ENCODE data around the gene LRRC63. TPM values are rescaled to one million over a fixed set of nuclear protein-coding genes. Genes with fewer than 3 reads are reported as not detected.
"Not testable (repeated sequence)": the region's sequence is repeated elsewhere in the genome, so short reads cannot be mapped to it uniquely, and the experiment has no call there.

LRRC63 gene
- total RNA-seq, 1 donor from 2014 or later, result 0.37 TPM

DNA sequence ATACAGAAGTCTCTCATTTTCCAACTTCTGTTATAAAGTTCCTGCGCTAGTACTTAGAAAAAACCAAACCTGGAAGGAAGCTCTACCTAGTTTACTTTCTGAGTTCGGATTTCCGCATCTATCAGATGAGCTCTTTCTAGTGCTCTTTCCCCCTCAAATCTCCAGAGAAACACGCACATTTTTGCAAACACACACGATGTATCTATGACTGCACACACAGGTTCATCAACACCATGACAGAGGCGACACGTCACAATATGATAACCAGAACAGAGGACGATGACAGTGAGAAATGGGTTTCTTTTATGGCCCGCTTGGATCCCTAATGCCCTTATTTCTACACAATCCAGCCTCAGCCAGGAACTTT is 629 bp upstream of the LRRC63 start:
- Mint-ChIP-seq H3K9me3 (peaks cover under 1% of the 10 kb centered on the region), H3K36me3 (ENCODE audit: low read depth) (peaks cover under 1% of the 10 kb centered on the region)
- no peak for DNase-seq (ENCODE audit: low read depth, low spot score)

GRCh38 chr13:46213242-46213641 is 1.5 kb downstream of the LRRC63 start:
- DNase-seq (ENCODE audit: low read depth, low spot score), result no peak
- Mint-ChIP-seq H3K27ac (ENCODE audit: unreplicated experiment) (no peak overlapping the region), H3K9me3 (peaks cover 3% of the 10 kb centered on the region), H3K36me3 (ENCODE audit: low read depth) (peaks cover 12% of the 10 kb centered on the region), H3K4me1 (peaks cover 23% of the 10 kb centered on the region), H3K27me3 (ENCODE audit: low read depth) (peaks cover 4% of the 10 kb centered on the region), H3K4me3 (no peak overlapping the region)
- TF ChIP-seq, protein P1, sequence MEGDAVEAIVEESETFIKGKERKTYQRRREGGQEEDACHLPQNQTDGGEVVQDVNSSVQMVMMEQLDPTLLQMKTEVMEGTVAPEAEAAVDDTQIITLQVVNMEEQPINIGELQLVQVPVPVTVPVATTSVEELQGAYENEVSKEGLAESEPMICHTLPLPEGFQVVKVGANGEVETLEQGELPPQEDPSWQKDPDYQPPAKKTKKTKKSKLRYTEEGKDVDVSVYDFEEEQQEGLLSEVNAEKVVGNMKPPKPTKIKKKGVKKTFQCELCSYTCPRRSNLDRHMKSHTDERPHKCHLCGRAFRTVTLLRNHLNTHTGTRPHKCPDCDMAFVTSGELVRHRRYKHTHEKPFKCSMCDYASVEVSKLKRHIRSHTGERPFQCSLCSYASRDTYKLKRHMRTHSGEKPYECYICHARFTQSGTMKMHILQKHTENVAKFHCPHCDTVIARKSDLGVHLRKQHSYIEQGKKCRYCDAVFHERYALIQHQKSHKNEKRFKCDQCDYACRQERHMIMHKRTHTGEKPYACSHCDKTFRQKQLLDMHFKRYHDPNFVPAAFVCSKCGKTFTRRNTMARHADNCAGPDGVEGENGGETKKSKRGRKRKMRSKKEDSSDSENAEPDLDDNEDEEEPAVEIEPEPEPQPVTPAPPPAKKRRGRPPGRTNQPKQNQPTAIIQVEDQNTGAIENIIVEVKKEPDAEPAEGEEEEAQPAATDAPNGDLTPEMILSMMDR (conservative IDR thresholded peaks at IDR 0.05), result no peak

More for the DNA sequence above, 629 bp upstream of the LRRC63 start:
- peak overlapping the region; percentile 85 for H3K4me3 Mint-ChIP-seq
- peak overlapping the region; percentile 9 for H3K27ac Mint-ChIP-seq (ENCODE audit: unreplicated experiment)
- H3K27me3 Mint-ChIP-seq (ENCODE audit: low read depth), result peaks cover 4% of the 10 kb centered on the region
- peaks cover 35% of the 10 kb centered on the region for H3K4me1 Mint-ChIP-seq
- TF ChIP-seq, protein P1 (conservative IDR thresholded peaks at IDR 0.05), result no peak

DNA sequence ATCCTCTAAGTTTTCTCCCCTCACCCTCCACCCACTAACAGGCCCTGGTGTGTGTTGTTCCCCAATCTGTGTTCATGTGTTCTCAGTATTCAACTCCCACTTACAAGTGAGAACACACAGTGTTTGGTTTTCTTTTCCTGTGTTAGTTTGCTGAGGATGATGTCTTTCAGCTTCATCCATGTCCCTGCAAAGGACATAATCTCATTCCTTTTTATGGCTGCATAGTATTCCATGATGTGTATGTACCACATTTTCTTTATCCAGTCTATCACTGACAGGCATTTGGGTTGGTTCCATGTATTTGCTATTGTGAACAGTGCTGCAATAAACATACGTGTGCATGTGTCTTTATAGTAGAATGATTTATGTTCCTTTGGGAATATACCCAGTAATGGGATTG is 3.0 kb downstream of the LRRC63 start:
- not testable (repeated sequence) for DNase-seq (ENCODE audit: low read depth, low spot score); H3K27me3 Mint-ChIP-seq (ENCODE audit: low read depth); H3K9me3 Mint-ChIP-seq; H3K27ac Mint-ChIP-seq (ENCODE audit: unreplicated experiment)
- H3K4me3 Mint-ChIP-seq, result peak overlapping the region; percentile 22
- peaks cover 14% of the 10 kb centered on the region for H3K36me3 Mint-ChIP-seq (ENCODE audit: low read depth)
- peaks cover 19% of the 10 kb centered on the region for H3K4me1 Mint-ChIP-seq

DNA sequence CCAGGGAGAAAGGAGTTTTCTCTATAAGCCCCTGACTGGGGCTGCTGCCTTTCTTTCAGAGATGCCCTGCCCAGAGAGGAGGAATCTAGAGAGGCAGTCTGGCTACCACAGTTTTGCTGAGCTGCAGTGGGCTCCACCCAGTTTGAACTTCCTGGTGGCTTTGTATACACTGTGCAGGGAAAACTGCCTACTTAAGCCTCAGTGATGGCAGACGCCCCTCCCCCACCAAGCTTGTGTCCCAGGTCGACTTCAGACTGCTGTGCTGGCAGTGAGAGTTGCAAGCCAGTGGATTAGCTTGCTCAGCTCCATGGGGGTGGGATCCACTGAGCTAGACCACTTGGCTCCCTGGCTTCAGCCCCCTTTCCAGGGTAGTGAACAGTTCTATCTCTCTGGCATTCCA is 8.5 kb downstream of the LRRC63 start:
- H3K4me1 Mint-ChIP-seq; H3K4me3 Mint-ChIP-seq; H3K27ac Mint-ChIP-seq (ENCODE audit: unreplicated experiment); DNase-seq (ENCODE audit: low read depth, low spot score); H3K9me3 Mint-ChIP-seq; H3K27me3 Mint-ChIP-seq (ENCODE audit: low read depth): not testable (repeated sequence)
- H3K36me3 Mint-ChIP-seq (ENCODE audit: low read depth), result peaks cover 17% of the 10 kb centered on the region

GRCh38 chr13:46229251-46229650 is 17.5 kb downstream of the LRRC63 start:
- Mint-ChIP-seq H3K4me1 (no peaks in the 10 kb centered on the region), H3K36me3 (ENCODE audit: low read depth) (peaks cover 15% of the 10 kb centered on the region), H3K27ac (ENCODE audit: unreplicated experiment) (no peak overlapping the region), H3K9me3 (peaks cover 22% of the 10 kb centered on the region), H3K27me3 (ENCODE audit: low read depth) (no peaks in the 10 kb centered on the region), H3K4me3 (no peak overlapping the region)
- DNase-seq (ENCODE audit: low read depth, low spot score), result no peak
- TF ChIP-seq, protein P1 (conservative IDR thresholded peaks at IDR 0.05), result no peak

GRCh38 chr13:46232281-46232680 is 20.6 kb downstream of the LRRC63 start:
- Mint-ChIP-seq H3K27me3 (ENCODE audit: low read depth) (no peaks in the 10 kb centered on the region), H3K27ac (ENCODE audit: unreplicated experiment) (no peak overlapping the region), H3K4me3 (no peak overlapping the region), H3K4me1 (no peaks in the 10 kb centered on the region), H3K9me3 (peaks cover 27% of the 10 kb centered on the region), H3K36me3 (ENCODE audit: low read depth) (peaks cover 30% of the 10 kb centered on the region)
- DNase-seq (ENCODE audit: low read depth, low spot score), result no peak
- TF ChIP-seq, protein P1 (conservative IDR thresholded peaks at IDR 0.05), result no peak

DNA sequence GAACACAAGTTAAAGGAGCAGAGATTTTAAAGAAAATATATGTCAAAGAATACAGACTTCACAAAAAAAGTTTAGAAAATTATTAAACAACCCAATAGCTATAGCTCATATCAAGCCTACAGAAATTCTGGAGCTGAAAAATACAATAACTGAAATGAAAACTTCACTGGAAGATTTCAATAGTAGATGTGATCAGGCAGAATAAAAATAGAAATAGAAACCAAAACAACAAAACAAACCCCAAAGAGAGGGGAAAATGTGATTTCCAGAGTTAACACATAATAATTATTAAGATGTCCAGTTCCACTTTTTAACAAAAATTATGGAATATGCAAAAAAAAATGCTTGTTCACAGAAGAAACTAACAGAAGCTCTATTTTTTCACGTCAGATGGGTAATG is 23.6 kb downstream of the LRRC63 start:
- no peaks in the 10 kb centered on the region for H3K4me1 Mint-ChIP-seq
- H3K36me3 Mint-ChIP-seq (ENCODE audit: low read depth), result peaks cover 36% of the 10 kb centered on the region
- no peak for DNase-seq (ENCODE audit: low read depth, low spot score)
- H3K27me3 Mint-ChIP-seq (ENCODE audit: low read depth), result no peaks in the 10 kb centered on the region
- peaks cover 32% of the 10 kb centered on the region for H3K9me3 Mint-ChIP-seq
- no peak overlapping the region for H3K4me3 Mint-ChIP-seq
- no peak overlapping the region for H3K27ac Mint-ChIP-seq (ENCODE audit: unreplicated experiment)
- TF ChIP-seq, protein P1 (conservative IDR thresholded peaks at IDR 0.05), result no peak

Data from neural crest cell (in vitro differentiated cells).